GM19351 (cell line): ENCODE measurements around the gene RIBC1.
"Not testable (repeated sequence)": the region's sequence is repeated elsewhere in the genome, so short reads cannot be mapped to it uniquely, and the experiment has no call there.

Source experiments
- ATAC-seq: cut with Tn5 transposase; IDR thresholded peaks from one replicate; pipeline ENCODE4 v1.9.1; 2021; ENCODE audit warnings: mild to moderate bottlenecking, moderate library complexity; ENCODE audit not compliant: unreplicated experiment

Gene RIBC1

GRCh38 chrX:53422861-53423306 is at the start of gene RIBC1:
Gene RIBC1, plus strand, starts transcription at chrX:53422873. Its CDS starts 3,404 bp downstream, at chrX:53426277.
- no peak for ATAC-seq

- no peak for ATAC-seq
Observed at GRCh38 chrX:53373307-53373706, 49.4 kb upstream of the RIBC1 start.

DNA sequence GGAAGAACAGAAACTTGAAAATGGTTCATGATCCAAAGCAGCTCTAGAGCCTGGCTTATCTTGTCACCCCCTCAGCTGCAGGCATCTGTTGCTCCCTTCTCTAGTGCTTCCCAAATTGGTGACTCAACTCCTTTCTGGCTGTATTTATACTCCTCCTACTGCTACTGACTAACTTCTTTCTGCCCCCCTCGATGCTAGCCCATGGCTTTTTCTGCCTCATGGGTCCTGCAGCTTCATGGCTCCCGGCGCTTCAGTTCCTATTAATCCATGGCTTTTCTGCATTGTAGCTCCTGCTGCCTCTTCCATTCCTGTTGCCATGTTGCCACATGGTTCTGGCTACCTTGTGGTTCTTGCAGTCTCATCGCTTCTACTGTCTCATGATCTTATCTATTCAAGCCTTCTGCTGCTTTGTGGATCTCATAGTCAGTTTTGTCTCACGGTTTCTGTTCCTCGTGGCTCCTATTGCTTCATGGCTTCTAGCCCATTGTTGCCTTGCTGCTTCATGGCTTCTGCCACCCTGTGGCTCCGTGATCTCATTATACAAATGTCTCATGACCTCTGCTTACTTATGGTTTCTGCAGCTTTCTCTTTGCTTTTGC is 48.4 kb upstream of the RIBC1 start:
- ATAC-seq: no peak

DNA sequence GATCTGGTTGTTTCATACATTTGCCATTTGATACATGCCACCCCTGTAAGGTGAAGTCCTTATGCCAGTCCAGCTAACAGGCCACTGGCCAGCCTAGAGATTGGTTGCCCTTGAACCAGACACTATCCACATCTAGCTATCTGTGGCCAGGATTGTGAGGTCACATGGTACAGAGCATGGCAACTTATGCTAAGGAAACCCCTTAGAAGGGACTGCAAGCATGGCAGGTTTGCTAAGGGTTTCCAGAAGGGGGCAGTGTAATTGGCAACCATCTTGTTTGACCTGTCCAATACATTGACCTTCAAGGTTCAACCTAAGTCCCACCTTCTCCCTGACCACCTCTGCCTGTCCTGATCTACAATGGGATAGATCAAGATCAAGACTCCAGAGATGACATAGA is 47.8 kb upstream of the RIBC1 start:
- no peak for ATAC-seq

DNA sequence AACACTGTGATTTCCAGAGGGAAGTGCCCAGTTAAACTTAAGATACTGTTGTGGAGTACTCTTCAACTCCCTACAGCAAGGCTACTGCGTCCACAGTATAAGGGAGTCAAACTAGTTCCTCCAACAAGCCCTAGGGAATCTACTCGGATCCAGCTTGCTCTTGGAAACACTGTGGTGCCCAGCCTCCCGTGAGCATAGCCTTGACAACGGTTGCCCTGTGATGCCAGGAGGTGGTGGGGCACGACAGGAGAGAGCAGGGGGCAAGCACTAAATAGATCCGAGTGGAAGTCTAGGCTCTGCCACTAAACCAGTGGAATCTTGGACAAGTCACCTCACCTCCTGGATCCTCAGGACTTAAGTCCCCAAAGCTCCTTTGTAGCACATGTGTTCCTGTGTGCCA is 45.8 kb upstream of the RIBC1 start:
- no peak for ATAC-seq

GRCh38 chrX:53377464-53377863 is 45.2 kb upstream of the RIBC1 start:
- no peak for ATAC-seq

- no peak for ATAC-seq
Observed at GRCh38 chrX:53379008-53379710, 43.5 kb upstream of the RIBC1 start.

DNA sequence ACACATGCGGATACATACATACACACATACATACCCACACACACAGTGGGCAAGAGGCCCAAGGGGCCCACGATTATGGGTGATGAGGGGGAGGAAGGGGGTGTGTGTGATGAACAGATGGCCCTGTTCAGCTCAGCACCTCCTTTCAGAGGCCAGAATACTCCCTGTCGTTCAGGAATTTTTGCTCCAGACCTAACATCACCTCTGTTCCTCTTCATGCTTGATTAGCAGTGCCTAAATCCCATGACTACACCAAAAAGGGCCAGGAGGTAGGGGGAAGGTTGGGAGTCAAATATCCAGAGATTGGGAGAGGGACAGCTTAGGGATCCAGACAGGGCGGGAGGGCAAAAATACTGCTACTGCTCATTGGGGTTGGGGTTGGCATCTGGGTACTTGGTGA is 42.9 kb upstream of the RIBC1 start:
- ATAC-seq: no peak

- ATAC-seq: no peak
Observed at GRCh38 chrX:53383376-53384076, 39.1 kb upstream of the RIBC1 start.

GRCh38 chrX:53395605-53396298 is 26.9 kb upstream of the RIBC1 start:
- no peak for ATAC-seq

DNA sequence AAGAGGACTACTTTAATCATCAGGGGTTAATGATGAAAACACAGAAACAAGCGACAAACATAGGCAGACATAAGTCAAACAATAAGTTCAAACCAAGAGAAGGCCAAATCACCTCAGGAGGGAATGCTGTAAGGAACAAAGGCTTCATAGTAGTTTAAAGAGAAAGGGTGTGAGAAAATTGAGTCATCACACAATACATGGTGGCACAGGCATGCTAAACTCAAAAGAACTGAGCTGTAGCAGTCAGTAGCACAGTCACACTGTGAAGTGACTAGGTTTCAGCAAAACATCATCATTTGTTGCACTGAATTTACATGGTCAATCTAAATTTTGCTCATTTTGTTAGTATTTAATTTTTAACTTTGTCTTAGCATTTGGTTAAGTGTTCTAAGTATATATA is 24.5 kb upstream of the RIBC1 start:
- ATAC-seq: no peak

GRCh38 chrX:53403535-53403934 is 19.1 kb upstream of the RIBC1 start:
- ATAC-seq: no peak

DNA sequence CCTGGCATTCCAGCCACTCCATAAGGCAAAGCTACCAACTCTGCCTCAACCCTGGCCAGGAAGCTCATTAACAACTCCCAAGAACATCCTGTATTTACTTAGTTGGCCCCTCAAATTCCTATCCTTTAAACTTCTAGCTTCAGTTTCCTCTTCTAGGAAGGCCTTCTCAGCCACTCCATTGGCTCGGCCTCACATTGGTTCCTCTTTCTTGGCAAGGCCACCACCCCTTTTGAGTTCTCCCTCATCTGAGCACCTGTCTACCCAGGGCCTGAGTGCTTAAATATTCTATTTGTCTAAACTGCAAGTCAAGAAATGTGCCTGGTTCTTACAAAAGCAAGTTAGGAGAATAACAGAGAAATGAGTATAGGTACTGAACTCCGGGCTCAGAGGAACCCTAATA is 10.2 kb upstream of the RIBC1 start:
- ATAC-seq: no peak

DNA sequence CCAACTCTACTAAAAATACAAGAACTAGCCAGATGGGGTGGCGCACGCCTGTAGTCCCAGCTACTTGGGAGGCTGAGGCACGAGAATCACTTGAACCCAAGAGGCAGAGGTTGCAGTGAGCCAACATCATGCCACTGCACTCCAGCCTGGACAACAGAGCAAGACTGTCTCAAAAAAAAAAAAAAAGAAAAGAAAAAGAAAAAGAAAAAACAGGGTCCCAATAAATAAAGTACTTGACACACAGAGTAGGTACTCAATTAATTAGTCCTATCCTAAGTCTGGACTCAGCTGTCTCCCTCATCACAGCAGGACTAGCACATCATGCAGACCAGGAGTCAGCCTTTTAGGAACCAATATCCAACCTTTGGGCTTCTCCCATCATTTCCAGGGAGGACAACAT is 2.3 kb upstream of the RIBC1 start:
- ATAC-seq: not testable (repeated sequence)

GRCh38 chrX:53421125-53421524 is 1.5 kb upstream of the RIBC1 start:
- ATAC-seq: no peak

GRCh38 chrX:53421772-53422085 is 944 bp upstream of the RIBC1 start:
- peak; percentile 22 for ATAC-seq

DNA sequence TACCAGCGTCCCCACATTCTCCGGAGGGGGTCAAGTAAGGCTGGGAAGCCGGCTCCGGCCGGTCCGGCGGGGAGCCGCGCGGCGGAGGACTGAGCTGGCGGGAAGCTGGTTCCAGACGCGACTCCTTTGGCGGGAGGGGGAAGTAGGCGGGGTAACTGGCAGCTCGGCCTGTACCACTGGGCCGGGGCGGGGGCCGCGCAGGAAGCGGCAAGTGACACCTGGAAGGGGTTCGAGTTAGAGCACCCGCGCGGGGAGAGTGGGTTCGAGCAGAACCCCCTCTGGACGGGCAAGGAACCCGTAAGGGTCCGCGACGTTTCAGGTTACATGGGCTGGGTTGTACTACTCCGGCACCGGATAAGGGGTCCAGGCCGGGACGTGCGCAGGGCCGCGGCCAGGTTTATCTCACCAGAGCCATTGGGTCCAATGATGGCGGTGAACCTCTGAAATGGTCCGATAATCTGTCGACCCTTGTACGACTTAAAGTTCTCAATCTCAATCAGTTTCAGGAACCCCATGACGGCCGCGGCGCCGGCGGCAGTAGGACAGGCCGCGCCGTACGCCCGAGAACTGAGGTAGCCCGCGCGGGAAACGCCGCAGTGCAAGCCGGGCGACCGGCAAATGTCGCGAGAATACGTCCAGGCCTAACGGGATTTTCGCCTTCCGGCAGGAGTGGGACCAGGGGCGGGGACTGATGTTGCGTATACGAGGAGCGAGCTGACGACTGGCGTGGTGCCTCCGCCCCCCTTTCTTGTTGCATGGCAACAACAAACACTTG is 400 bp upstream of the RIBC1 start, which contains the start of gene SMC1A:
Gene SMC1A (minus strand): TSS at position 569 of the 775 bp plus-strand sequence. CDS start 54 bp downstream, at position 515.
- ATAC-seq: peak; percentile 85

DNA sequence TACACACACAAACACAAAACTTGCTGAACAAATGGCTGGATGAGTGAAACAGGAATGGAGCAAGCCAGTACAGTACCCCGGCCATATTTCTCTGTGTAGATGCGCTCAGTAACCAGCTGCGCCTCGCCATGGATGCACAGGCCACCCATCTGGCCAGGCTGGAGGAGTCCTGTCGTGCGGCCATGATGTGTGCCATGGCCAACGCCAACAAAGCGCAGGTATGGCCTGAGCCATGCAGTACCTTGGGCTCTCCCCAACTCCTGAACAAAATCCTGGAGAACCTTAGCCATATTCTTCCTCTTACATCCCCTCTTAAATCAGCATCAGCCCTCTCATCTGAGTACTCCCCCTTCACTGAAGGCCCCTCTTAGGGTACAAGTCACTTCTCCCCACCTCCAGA is 7.1 kb downstream of the RIBC1 start:
- no peak for ATAC-seq

DNA sequence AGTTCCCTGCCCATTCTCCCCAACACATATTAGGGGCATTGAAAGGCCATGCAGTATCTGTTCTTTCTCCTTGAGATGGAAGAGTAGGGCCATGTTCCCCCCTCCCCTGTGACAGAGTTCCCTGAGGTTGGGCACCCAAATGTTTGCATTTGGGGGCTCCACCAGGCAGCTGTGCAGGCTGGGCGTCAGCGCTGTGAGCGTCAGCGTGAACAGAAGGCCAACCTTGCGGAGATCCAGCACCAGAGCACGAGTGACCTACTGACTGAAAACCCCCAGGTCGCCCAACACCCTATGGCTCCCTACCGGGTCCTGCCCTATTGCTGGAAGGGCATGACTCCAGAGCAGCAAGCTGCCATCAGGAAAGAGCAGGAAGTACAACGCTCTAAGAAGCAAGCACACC is 7.6 kb downstream of the RIBC1 start:
- ATAC-seq: no peak
